Measurements from ENCODE around the gene CCDC85C.

DNA sequence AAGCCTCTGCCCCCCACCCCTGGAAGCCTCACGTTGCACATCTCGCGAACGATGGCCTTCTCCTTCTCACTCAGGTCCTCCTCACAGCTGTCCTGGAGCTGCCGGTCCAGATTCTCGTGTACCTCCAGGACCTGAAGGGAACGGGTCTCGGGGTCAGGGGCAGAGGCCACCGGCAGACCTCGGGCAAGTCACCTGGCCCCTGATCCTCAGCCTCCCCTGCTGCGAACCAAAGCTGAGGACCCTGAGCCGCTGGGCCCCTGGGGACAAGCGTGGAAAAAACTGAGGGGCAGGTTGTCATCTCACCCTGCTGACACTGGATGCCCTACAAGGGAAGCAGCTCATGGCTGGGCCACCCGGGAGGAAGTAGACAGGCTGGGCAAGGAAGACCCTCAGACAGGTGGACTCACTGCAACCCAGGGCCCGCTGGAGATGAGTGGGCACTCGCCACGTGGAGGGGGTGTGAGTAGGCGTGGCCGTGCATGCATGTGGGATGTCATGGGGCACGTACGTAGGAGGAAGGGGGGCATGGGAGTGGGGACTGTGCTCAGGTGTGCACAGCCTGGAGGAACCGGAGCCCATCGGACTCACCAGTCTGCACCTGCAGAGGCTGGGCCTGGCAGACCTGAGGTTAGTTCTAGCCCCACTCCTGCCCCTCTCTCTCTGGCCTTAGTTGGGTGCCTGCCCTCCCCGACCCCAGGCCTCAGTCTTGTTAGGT, 87.7 kb downstream of the CCDC85C start:
- TF ChIP-seq ZNF232 (CRISPR knock-in tag; IDR thresholded peaks at IDR 0.05), result no peak
- TF ChIP-seq, protein P1, sequence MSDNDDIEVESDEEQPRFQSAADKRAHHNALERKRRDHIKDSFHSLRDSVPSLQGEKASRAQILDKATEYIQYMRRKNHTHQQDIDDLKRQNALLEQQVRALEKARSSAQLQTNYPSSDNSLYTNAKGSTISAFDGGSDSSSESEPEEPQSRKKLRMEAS (CRISPR knock-in tag; IDR thresholded peaks at IDR 0.05), result no peak
- TF ChIP-seq, protein P2, sequence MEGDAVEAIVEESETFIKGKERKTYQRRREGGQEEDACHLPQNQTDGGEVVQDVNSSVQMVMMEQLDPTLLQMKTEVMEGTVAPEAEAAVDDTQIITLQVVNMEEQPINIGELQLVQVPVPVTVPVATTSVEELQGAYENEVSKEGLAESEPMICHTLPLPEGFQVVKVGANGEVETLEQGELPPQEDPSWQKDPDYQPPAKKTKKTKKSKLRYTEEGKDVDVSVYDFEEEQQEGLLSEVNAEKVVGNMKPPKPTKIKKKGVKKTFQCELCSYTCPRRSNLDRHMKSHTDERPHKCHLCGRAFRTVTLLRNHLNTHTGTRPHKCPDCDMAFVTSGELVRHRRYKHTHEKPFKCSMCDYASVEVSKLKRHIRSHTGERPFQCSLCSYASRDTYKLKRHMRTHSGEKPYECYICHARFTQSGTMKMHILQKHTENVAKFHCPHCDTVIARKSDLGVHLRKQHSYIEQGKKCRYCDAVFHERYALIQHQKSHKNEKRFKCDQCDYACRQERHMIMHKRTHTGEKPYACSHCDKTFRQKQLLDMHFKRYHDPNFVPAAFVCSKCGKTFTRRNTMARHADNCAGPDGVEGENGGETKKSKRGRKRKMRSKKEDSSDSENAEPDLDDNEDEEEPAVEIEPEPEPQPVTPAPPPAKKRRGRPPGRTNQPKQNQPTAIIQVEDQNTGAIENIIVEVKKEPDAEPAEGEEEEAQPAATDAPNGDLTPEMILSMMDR (IDR thresholded peaks at IDR 0.05), result no peak
- TF ChIP-seq ZNF138 (CRISPR knock-in tag; conservative IDR thresholded peaks at IDR 0.05), result no peak
- TF ChIP-seq, protein P3, sequence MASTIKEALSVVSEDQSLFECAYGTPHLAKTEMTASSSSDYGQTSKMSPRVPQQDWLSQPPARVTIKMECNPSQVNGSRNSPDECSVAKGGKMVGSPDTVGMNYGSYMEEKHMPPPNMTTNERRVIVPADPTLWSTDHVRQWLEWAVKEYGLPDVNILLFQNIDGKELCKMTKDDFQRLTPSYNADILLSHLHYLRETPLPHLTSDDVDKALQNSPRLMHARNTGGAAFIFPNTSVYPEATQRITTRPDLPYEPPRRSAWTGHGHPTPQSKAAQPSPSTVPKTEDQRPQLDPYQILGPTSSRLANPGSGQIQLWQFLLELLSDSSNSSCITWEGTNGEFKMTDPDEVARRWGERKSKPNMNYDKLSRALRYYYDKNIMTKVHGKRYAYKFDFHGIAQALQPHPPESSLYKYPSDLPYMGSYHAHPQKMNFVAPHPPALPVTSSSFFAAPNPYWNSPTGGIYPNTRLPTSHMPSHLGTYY (CRISPR knock-in tag; IDR thresholded peaks at IDR 0.05), result no peak
